ENCODE results near the gene CHRNE.

CHRNE gene

GRCh38 chr17:4856937-4857314 lies 46.0 kb downstream of the CHRNE start:
- DNase-seq (ENCODE audit: insufficient read length, low spot score): no peak
- FAIRE-seq: no peak
- no peak for TF ChIP-seq CTCF (IDR thresholded peaks at IDR 0.05; ENCODE audit: insufficient read depth, missing control alignments)

- FAIRE-seq (no peak), DNase-seq (ENCODE audit: insufficient read length, low spot score) (no peak)
- no peak for TF ChIP-seq CTCF (IDR thresholded peaks at IDR 0.05; ENCODE audit: insufficient read depth, missing control alignments)
Measured at GRCh38 chr17:4856271-4856936, 46.5 kb downstream of the CHRNE start.

GRCh38 chr17:4854111-4854681 lies 48.7 kb downstream of the CHRNE start:
- DNase-seq (ENCODE audit: insufficient read length, low spot score) (no peak), FAIRE-seq (no peak)
- no peak for TF ChIP-seq CTCF (IDR thresholded peaks at IDR 0.05; ENCODE audit: insufficient read depth, missing control alignments)

- FAIRE-seq (no peak), DNase-seq (ENCODE audit: insufficient read length, low spot score) (no peak)
- no peak for TF ChIP-seq CTCF (IDR thresholded peaks at IDR 0.05; ENCODE audit: insufficient read depth, missing control alignments)
Measured at GRCh38 chr17:4853208-4853671, 49.7 kb downstream of the CHRNE start.

GRCh38 chr17:4852567-4853207 lies 50.2 kb downstream of the CHRNE start:
- no peak for TF ChIP-seq CTCF (IDR thresholded peaks at IDR 0.05; ENCODE audit: insufficient read depth, missing control alignments)
- FAIRE-seq: no peak
- DNase-seq (ENCODE audit: insufficient read length, low spot score): no peak

GRCh38 chr17:4851084-4851483 lies 51.8 kb downstream of the CHRNE start:
- no peak for TF ChIP-seq CTCF (IDR thresholded peaks at IDR 0.05; ENCODE audit: insufficient read depth, missing control alignments)
- DNase-seq (ENCODE audit: insufficient read length, low spot score) (no peak), FAIRE-seq (no peak)

GRCh38 chr17:4850246-4850645 lies 52.7 kb downstream of the CHRNE start:
- TF ChIP-seq CTCF (IDR thresholded peaks at IDR 0.05; ENCODE audit: insufficient read depth, missing control alignments): no peak
- no peak for FAIRE-seq
- no peak for DNase-seq (ENCODE audit: insufficient read length, low spot score)
